ENCODE results near the gene BTBD9.

BTBD9 gene

GRCh38 chr6:38593409-38593808 lies 46.3 kb downstream of the BTBD9 start:
- DNase-seq = no peak

- no peak for DNase-seq
These were observed 48.3 kb downstream of the BTBD9 start for GRCh38 chr6:38591439-38591838.

- no peak for DNase-seq
These were observed 50.4 kb downstream of the BTBD9 start for GRCh38 chr6:38589367-38589720.

GRCh38 chr6:38588631-38589366 lies 50.9 kb downstream of the BTBD9 start:
- no peak for DNase-seq

- no peak for DNase-seq
These were observed 51.9 kb downstream of the BTBD9 start for GRCh38 chr6:38587766-38588362.

- no peak for DNase-seq
These were observed 52.7 kb downstream of the BTBD9 start for GRCh38 chr6:38586992-38587391.

- no peak for DNase-seq
These were observed 55.0 kb downstream of the BTBD9 start for GRCh38 chr6:38584731-38585130.

- DNase-seq = no peak
These were observed 56.2 kb downstream of the BTBD9 start for GRCh38 chr6:38583523-38583922.

GRCh38 chr6:38580030-38580429 lies 59.7 kb downstream of the BTBD9 start:
- DNase-seq = no peak

GRCh38 chr6:38579010-38579628 lies 60.6 kb downstream of the BTBD9 start:
- no peak for DNase-seq

GRCh38 chr6:38578075-38578474 lies 61.7 kb downstream of the BTBD9 start:
- no peak for DNase-seq

- DNase-seq = no peak
These were observed 62.2 kb downstream of the BTBD9 start for GRCh38 chr6:38577492-38577891.

- no peak for DNase-seq
These were observed 65.8 kb downstream of the BTBD9 start for GRCh38 chr6:38573801-38574395.

GRCh38 chr6:38572186-38572813 lies 67.4 kb downstream of the BTBD9 start:
- DNase-seq = peak in 1 of 2 donors; percentile 70

GRCh38 chr6:38571721-38572120 lies 68.0 kb downstream of the BTBD9 start:
- peak in 1 of 2 donors; percentile 12 for DNase-seq

- peak in 1 of 2 donors; percentile 14 for DNase-seq
These were observed 69.0 kb downstream of the BTBD9 start for GRCh38 chr6:38570750-38571149.

- DNase-seq = no peak
These were observed 72.3 kb downstream of the BTBD9 start for GRCh38 chr6:38567436-38567835.

GRCh38 chr6:38566295-38567030 lies 73.3 kb downstream of the BTBD9 start:
- DNase-seq = no peak

- DNase-seq = no peak
These were observed 75.4 kb downstream of the BTBD9 start for GRCh38 chr6:38564301-38564700.

- DNase-seq = no peak
These were observed 84.1 kb downstream of the BTBD9 start for GRCh38 chr6:38555606-38556005.

- no peak for DNase-seq
These were observed 84.9 kb downstream of the BTBD9 start for GRCh38 chr6:38554700-38555413.

GRCh38 chr6:38554014-38554413 lies 85.7 kb downstream of the BTBD9 start:
- DNase-seq = no peak
